Endodermal cell (in vitro differentiated cells): ENCODE results near the gene THOC7. TPM values are rescaled to one million over a fixed set of nuclear protein-coding genes. Genes with fewer than 3 reads are reported as not detected.

Source experiments
- DNase-seq: peaks from one replicate; pipeline ENCODE4 v3.0.0-alpha.2; 2017
- H3K27ac ChIP-seq: 2 replicates; pipeline ENCODE4 v1.5.1; 2013; ENCODE audit warnings: mild to moderate bottlenecking, low read depth, low read length, moderate library complexity
- H3K27me3 ChIP-seq: 2 replicates; pipeline ENCODE4 v1.6.1; 2013; ENCODE audit warnings: mild to moderate bottlenecking, low read length, moderate library complexity; ENCODE audit not compliant: insufficient read depth, control insufficient read depth, poor library complexity, severe bottlenecking
- H3K36me3 ChIP-seq: 2 replicates; pipeline ENCODE4 v1.7.0; 2013; ENCODE audit warnings: mild to moderate bottlenecking, low read length, moderate library complexity; ENCODE audit not compliant: control insufficient read depth, insufficient read depth
- H3K4me1 ChIP-seq: one replicate; pipeline ENCODE4 v1.7.0; 2013; ENCODE audit warnings: low read length; ENCODE audit not compliant: control insufficient read depth, insufficient read depth
- H3K4me3 ChIP-seq: 2 replicates; pipeline ENCODE4 v1.5.1; 2013; ENCODE audit warnings: mild to moderate bottlenecking, low read length, moderate library complexity
- H3K9ac ChIP-seq: 2 replicates; pipeline ENCODE4 v1.6.1; 2013; ENCODE audit warnings: mild to moderate bottlenecking, low read length, moderate library complexity; ENCODE audit not compliant: poor library complexity, severe bottlenecking; ENCODE audit errors: extremely low read depth
- H3K9me3 ChIP-seq: 2 replicates; pipeline ENCODE4 v1.6.1; 2013; ENCODE audit warnings: mild to moderate bottlenecking, low read length, moderate library complexity; ENCODE audit not compliant: control insufficient read depth
- H3K27ac Mint-ChIP-seq: 2 replicates; pipeline ENCODE4 v1.8.0; 2020; ENCODE audit warnings: mixed read lengths
- H3K27me3 Mint-ChIP-seq: 2 replicates; pipeline ENCODE4 v1.8.0; 2021; ENCODE audit warnings: mild to moderate bottlenecking, mixed read lengths; ENCODE audit not compliant: insufficient read depth
- H3K36me3 Mint-ChIP-seq: 2 replicates; pipeline ENCODE4 v1.8.0; 2020; ENCODE audit warnings: low read depth, mixed read lengths
- H3K4me1 Mint-ChIP-seq: 2 replicates; pipeline ENCODE4 v1.8.0; 2020; ENCODE audit warnings: mixed read lengths
- H3K4me3 Mint-ChIP-seq: 2 replicates; pipeline ENCODE4 v1.8.0; 2020; ENCODE audit warnings: mild to moderate bottlenecking, moderate library complexity, mixed read lengths
- H3K9me3 Mint-ChIP-seq: 2 replicates; pipeline ENCODE4 v1.8.0; 2020; ENCODE audit warnings: mild to moderate bottlenecking, mixed read lengths
- CTCF ChIP-seq: fragments of 200-600 bp; sonication (generic); conservative IDR thresholded peaks from 2 replicates; pipeline ENCODE4 v1.5.0; 2021; ENCODE audit warnings: antibody characterized with exemption, mild to moderate bottlenecking
- WGBS, 2 experiments: methylation state at CpG; one replicate each; pipeline versions ENCODE4 v1.1.5 to v1.1.7; 2013; ENCODE audit warnings: missing lambda C conversion rate in 2 of 2, mixed read lengths in 1 of 2; ENCODE audit not compliant: insufficient coverage in 1 of 2, insufficient read length in 1 of 2; 5-methylcytosine and 5-hydroxymethylcytosine counted together
- total RNA-seq, 2 donors: library from RNA; stranded (reverse); fragmentation: NEBNext Ultra II Directional in 1 of 2; extraction: Animal tissue kit (Norgen Biotek cat#: 25700) in 1 of 2; gene quantifications; 2 replicates in 1 of 2; 3 replicates in 1 of 2; pipeline ENCODE4 v1.2.1, GENCODE V29; 2021

The THOC7 gene
- total RNA-seq, 2 donors from 2014 or later, result 91.8 to 103 TPM

GRCh38 chr3:63807961-63808565, 55.5 kb downstream of the THOC7 start:
- Histone ChIP-seq H3K9me3 (no peaks in the 10 kb centered on the region), H3K27me3 (no peaks in the 10 kb centered on the region), H3K27ac (no peak overlapping the region), H3K4me3 (no peak overlapping the region), H3K36me3 (no peaks in the 10 kb centered on the region), H3K9ac (no peak overlapping the region), H3K4me1 (no peaks in the 10 kb centered on the region)
- Mint-ChIP-seq H3K27me3 (peaks cover 3% of the 10 kb centered on the region), H3K9me3 (no peaks in the 10 kb centered on the region), H3K4me3 (no peak overlapping the region), H3K4me1 (no peaks in the 10 kb centered on the region), H3K36me3 (no peaks in the 10 kb centered on the region), H3K27ac (no peak overlapping the region)
- no peak for DNase-seq
- 94 to 100% methylated on average over 2 to 5 of the region's 5 CpGs for WGBS, 2 experiments
- TF ChIP-seq CTCF, result no peak

DNA sequence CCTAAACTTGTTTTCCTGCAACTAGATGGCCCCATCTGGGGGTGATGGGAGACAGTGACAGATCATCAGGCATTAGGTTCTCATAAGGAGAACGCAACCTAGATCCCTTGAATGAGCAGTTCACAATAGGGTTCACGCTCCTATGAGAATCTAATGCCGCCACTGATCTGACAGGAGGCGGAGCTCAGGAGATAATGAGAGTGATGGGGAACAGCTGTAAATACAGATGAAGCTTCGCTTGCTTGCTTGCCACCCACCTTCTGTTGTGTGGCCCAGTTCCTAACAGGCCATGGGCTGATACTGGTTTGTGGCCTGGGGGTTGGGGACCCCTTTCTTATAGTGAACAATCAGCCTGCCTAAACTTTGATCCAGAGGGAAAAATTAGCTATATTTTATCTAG, 59.7 kb downstream of the THOC7 start:
- Mint-ChIP-seq H3K4me3 (no peak overlapping the region), H3K36me3 (no peaks in the 10 kb centered on the region)
- TF ChIP-seq CTCF, result no peak

DNA sequence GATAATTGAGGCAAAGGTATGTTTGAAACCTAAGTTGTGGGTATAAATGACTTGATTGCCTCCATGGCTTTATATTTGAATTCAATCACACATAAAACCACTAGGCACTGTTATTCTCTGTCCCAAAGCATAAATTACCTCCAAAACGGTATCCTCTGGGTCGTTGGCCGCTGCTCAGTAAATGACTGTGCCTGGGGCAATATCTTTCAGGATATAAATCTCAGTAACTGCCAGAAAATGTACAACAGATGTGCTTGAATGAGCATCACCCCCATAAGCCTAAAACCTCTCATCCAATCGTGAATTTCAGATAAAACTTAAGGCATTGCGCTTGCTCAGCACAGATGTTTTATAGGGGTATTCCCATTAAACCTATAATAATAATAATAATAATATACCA, 63.5 kb downstream of the THOC7 start:
- H3K9me3 ChIP-seq, result no peaks in the 10 kb centered on the region
- 86 to 90% methylated on average over 3 to 4 of the region's 5 CpGs for WGBS, 2 experiments
- H3K27ac ChIP-seq, result no peak overlapping the region
- no peak overlapping the region for H3K27ac Mint-ChIP-seq
- no peak overlapping the region for H3K9ac ChIP-seq
- H3K4me1 Mint-ChIP-seq, result no peaks in the 10 kb centered on the region
- H3K9me3 Mint-ChIP-seq, result no peaks in the 10 kb centered on the region
- no peaks in the 10 kb centered on the region for H3K36me3 ChIP-seq
- no peaks in the 10 kb centered on the region for H3K27me3 Mint-ChIP-seq
- no peak overlapping the region for H3K4me3 Mint-ChIP-seq
- H3K4me3 ChIP-seq, result no peak overlapping the region
- no peaks in the 10 kb centered on the region for H3K36me3 Mint-ChIP-seq
- no peak for TF ChIP-seq CTCF
- no peak for DNase-seq
- no peaks in the 10 kb centered on the region for H3K4me1 ChIP-seq
- H3K27me3 ChIP-seq, result no peaks in the 10 kb centered on the region

More for the DNA sequence above, 59.7 kb downstream of the THOC7 start:
- DNase-seq, result no peak
- H3K4me3 ChIP-seq, result no peak overlapping the region
- Mint-ChIP-seq H3K27ac (no peak overlapping the region), H3K4me1 (no peaks in the 10 kb centered on the region), H3K9me3 (no peaks in the 10 kb centered on the region), H3K27me3 (no peaks in the 10 kb centered on the region)
- no peaks in the 10 kb centered on the region for H3K4me1 ChIP-seq
- no peak overlapping the region for H3K9ac ChIP-seq
- no peaks in the 10 kb centered on the region for H3K27me3 ChIP-seq
- H3K27ac ChIP-seq, result no peak overlapping the region
- H3K9me3 ChIP-seq, result no peaks in the 10 kb centered on the region
- no peaks in the 10 kb centered on the region for H3K36me3 ChIP-seq
- 89 to 95% methylated on average over 5 of the region's 5 CpGs for WGBS, 2 experiments
